ENCODE results near the gene ZNRF3. TPM values are rescaled to one million over a fixed set of nuclear protein-coding genes. Genes with fewer than 3 reads are reported as not detected.

The ZNRF3 gene
- polyA plus RNA-seq, 1 of the 3 experiments (the other 2 are of a cell fraction): 4.2 TPM

DNA sequence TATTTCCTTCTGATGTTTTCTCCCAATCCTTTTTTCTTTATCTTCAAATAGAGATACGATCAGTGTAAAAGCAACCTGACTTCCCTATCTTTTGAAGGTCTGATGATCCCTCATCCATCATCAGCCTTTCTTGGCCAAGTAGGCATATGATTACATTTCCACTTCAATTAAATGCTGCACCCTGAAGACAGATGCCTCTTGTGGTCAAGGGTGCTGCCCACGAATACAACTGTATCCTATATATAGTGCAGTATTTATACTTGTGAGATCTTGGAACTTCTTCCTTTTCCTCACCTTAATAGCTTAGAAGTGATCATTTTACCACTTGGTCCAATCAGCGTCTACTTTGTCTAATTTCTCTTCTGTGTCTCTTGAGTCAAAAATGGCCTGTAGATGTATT lies 9.3 kb upstream of the ZNRF3 start:
- H3K79me2 ChIP-seq (ENCODE audit: insufficient read depth): no peaks in the 10 kb centered on the region
- H3K4me2 ChIP-seq: no peak overlapping the region
- 91% methylated on average over 3 of the region's 3 CpGs for WGBS (ENCODE audit: low lambda C conversion rate)
- H3K9me2 ChIP-seq: no peaks in the 10 kb centered on the region
- H3K9ac ChIP-seq: no peak overlapping the region
- DNase-seq: no peak
- no peaks in the 10 kb centered on the region for H3F3A ChIP-seq (replicated peaks; ENCODE audit: insufficient read depth)
- H3K9me3 ChIP-seq: no peaks in the 10 kb centered on the region
- H2AFZ ChIP-seq (ENCODE audit: low read depth): no peak overlapping the region
- no peak overlapping the region for H3K4me3 ChIP-seq (ENCODE audit: low read depth in 2 of 2, low read length in 1 of 2)
- TF ChIP-seq, protein P1, sequence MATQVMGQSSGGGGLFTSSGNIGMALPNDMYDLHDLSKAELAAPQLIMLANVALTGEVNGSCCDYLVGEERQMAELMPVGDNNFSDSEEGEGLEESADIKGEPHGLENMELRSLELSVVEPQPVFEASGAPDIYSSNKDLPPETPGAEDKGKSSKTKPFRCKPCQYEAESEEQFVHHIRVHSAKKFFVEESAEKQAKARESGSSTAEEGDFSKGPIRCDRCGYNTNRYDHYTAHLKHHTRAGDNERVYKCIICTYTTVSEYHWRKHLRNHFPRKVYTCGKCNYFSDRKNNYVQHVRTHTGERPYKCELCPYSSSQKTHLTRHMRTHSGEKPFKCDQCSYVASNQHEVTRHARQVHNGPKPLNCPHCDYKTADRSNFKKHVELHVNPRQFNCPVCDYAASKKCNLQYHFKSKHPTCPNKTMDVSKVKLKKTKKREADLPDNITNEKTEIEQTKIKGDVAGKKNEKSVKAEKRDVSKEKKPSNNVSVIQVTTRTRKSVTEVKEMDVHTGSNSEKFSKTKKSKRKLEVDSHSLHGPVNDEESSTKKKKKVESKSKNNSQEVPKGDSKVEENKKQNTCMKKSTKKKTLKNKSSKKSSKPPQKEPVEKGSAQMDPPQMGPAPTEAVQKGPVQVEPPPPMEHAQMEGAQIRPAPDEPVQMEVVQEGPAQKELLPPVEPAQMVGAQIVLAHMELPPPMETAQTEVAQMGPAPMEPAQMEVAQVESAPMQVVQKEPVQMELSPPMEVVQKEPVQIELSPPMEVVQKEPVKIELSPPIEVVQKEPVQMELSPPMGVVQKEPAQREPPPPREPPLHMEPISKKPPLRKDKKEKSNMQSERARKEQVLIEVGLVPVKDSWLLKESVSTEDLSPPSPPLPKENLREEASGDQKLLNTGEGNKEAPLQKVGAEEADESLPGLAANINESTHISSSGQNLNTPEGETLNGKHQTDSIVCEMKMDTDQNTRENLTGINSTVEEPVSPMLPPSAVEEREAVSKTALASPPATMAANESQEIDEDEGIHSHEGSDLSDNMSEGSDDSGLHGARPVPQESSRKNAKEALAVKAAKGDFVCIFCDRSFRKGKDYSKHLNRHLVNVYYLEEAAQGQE (IDR thresholded peaks at IDR 0.05; ENCODE audit: low read depth, low read length): no peak
- TF ChIP-seq TAF1 (IDR thresholded peaks at IDR 0.05; ENCODE audit: borderline replicate concordance, low read depth, low read length) (no peak), RXRA (IDR thresholded peaks at IDR 0.05; ENCODE audit: borderline replicate concordance, low read depth) (no peak), GABPA (IDR thresholded peaks at IDR 0.05; ENCODE audit: low read depth) (no peak), FOXJ3 (CRISPR knock-in tag; IDR thresholded peaks at IDR 0.05) (no peak)
- ChIA-PET POLR2A (no interaction called here), CTCF (interaction anchor here (0.7 to 1.6 kb wide), 2 partner anchors 10 to 45 kb away, joined by 3 read pairs; partner anchors contain the start of gene ZNRF3)
- H3K36me3 ChIP-seq (replicated peaks in 1 of 2; ENCODE audit: control insufficient read depth in 1 of 2, insufficient read depth in 2 of 2, low read length in 1 of 2): no peaks in the 10 kb centered on the region
- no peaks in the 10 kb centered on the region; a peak in 1 of 4 replicates for H3K4me1 ChIP-seq (ENCODE audit: control insufficient read depth in 1 of 2, insufficient read depth in 2 of 2, low read depth in 1 of 2, low read length in 1 of 2)
- no peak overlapping the region for H3K27ac ChIP-seq (ENCODE audit: low read depth in 2 of 2, low read length in 1 of 2)
- no peaks in the 10 kb centered on the region for H3K27me3 ChIP-seq (ENCODE audit: insufficient read depth)
- H4K20me1 ChIP-seq (ENCODE audit: insufficient read depth): no peaks in the 10 kb centered on the region

DNA sequence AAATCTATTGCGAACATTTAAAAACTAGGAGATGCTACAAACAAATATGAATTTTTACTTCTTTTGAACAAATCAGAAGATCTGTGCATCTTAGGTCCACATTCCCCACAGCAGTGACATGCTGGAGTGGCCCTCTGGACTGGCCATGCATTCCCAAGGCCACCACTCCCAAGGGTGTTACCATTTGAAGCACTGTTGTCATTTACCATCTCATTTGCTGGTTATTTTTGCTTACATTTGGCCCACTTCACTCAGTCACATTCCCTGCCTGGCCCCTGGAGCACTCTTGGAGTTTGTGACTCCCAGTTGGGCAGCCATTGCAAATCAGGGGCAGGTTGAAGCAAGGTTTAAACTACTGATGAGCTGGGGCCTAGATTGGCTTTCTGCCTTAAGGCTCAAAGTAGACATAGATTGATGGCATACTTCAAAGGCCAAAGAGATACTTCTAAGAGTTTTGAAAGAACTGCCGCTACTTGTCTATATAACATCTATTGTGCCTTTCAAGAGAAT lies 8.5 kb upstream of the ZNRF3 start:
- 91% methylated on average over 2 of the region's 2 CpGs for WGBS (ENCODE audit: low lambda C conversion rate)
- no peaks in the 10 kb centered on the region for H3K27me3 ChIP-seq (ENCODE audit: insufficient read depth)
- H4K20me1 ChIP-seq (ENCODE audit: insufficient read depth): no peaks in the 10 kb centered on the region
- H3K27ac ChIP-seq (ENCODE audit: low read depth in 2 of 2, low read length in 1 of 2): no peak overlapping the region
- H3K4me3 ChIP-seq (ENCODE audit: low read depth in 2 of 2, low read length in 1 of 2): no peak overlapping the region
- no peaks in the 10 kb centered on the region for H3K9me3 ChIP-seq
- no peak for DNase-seq
- H3F3A ChIP-seq (replicated peaks; ENCODE audit: insufficient read depth): no peaks in the 10 kb centered on the region
- H3K79me2 ChIP-seq (ENCODE audit: insufficient read depth): no peaks in the 10 kb centered on the region
- no peak overlapping the region for H2AFZ ChIP-seq (ENCODE audit: low read depth)
- H3K36me3 ChIP-seq (replicated peaks in 1 of 2; ENCODE audit: control insufficient read depth in 1 of 2, insufficient read depth in 2 of 2, low read length in 1 of 2): no peaks in the 10 kb centered on the region
- no peaks in the 10 kb centered on the region for H3K9me2 ChIP-seq
- H3K4me1 ChIP-seq (ENCODE audit: control insufficient read depth in 1 of 2, insufficient read depth in 2 of 2, low read depth in 1 of 2, low read length in 1 of 2): no peaks in the 10 kb centered on the region; a peak in 1 of 4 replicates
- no peak for TF ChIP-seq FOSL2 (IDR thresholded peaks at IDR 0.05; ENCODE audit: borderline replicate concordance, low read depth)
- TF ChIP-seq ZBTB33 (IDR thresholded peaks at IDR 0.05; ENCODE audit: borderline replicate concordance, low read depth): no peak
- no peak for TF ChIP-seq POLR2AphosphoS5 (IDR thresholded peaks at IDR 0.05; ENCODE audit: low read depth, low read length)
- TF ChIP-seq TEAD4 (IDR thresholded peaks at IDR 0.05; ENCODE audit: borderline replicate concordance, insufficient read depth): no peak
- TF ChIP-seq FOXM1 (IDR thresholded peaks at IDR 0.05; ENCODE audit: low read depth): no peak
- TF ChIP-seq YY1 (IDR thresholded peaks at IDR 0.05; ENCODE audit: low read depth): no peak
- no peak for TF ChIP-seq GABPA (IDR thresholded peaks at IDR 0.05; ENCODE audit: low read depth)
- ChIA-PET POLR2A (no interaction called here), CTCF (interaction anchor here (0.7 to 1.6 kb wide), 3 partner anchors 9 to 268 kb away, joined by 3 read pairs; partner anchors contain the start of gene ZNRF3)
- H3K9ac ChIP-seq: no peak overlapping the region
- H3K4me2 ChIP-seq: no peak overlapping the region

Measured in SK-N-SH (cell line).